Amygdala (tissue), 56 donors: ENCODE data around the gene IL1F10.

Experiments
- DNase-seq, 56 donors: peaks; one replicate each; lab custom pipeline; 2025; lab: John Stamatoyannopoulos, UW

IL1F10 gene

GRCh38 chr2:113105047-113105785, 37.4 kb downstream of the IL1F10 start:
- no peak for DNase-seq

- DNase-seq, result no peak
Observed at GRCh38 chr2:113111121-113111520, 43.4 kb downstream of the IL1F10 start.

- DNase-seq, result no peak
Observed at GRCh38 chr2:113111823-113112287, 44.1 kb downstream of the IL1F10 start.

- DNase-seq, result no peak
Observed at GRCh38 chr2:113112441-113112840, 44.7 kb downstream of the IL1F10 start.

GRCh38 chr2:113112871-113113270, 45.1 kb downstream of the IL1F10 start:
- no peak for DNase-seq

- no peak for DNase-seq
Observed at GRCh38 chr2:113113807-113114206, 46.0 kb downstream of the IL1F10 start.

- no peak for DNase-seq
Observed at GRCh38 chr2:113114224-113114945, 46.6 kb downstream of the IL1F10 start.

- DNase-seq, result no peak
Observed at GRCh38 chr2:113114996-113115395, 47.2 kb downstream of the IL1F10 start.

GRCh38 chr2:113116100-113116958, 48.6 kb downstream of the IL1F10 start:
- no peak for DNase-seq

- no peak for DNase-seq
Observed at GRCh38 chr2:113117541-113118262, 49.9 kb downstream of the IL1F10 start.

GRCh38 chr2:113118263-113118657, 50.5 kb downstream of the IL1F10 start:
- DNase-seq, result no peak

GRCh38 chr2:113119111-113119510, 51.3 kb downstream of the IL1F10 start:
- DNase-seq, result no peak

GRCh38 chr2:113120861-113121260, 53.1 kb downstream of the IL1F10 start:
- no peak for DNase-seq

GRCh38 chr2:113122364-113122763, 54.6 kb downstream of the IL1F10 start:
- DNase-seq, result no peak

GRCh38 chr2:113123726-113124125, 56.0 kb downstream of the IL1F10 start:
- DNase-seq, result no peak

- DNase-seq, result no peak
Observed at GRCh38 chr2:113124181-113124961, 56.6 kb downstream of the IL1F10 start.
